Urinary bladder (tissue), 4 donors: ENCODE data around the gene E4F1. TPM values are rescaled to one million over a fixed set of nuclear protein-coding genes. Genes with fewer than 3 reads are reported as not detected.

Experiments
- DNase-seq: peaks from one replicate; pipeline ENCODE4 v3.0.0-alpha.2; 2015; ENCODE audit errors: extremely low spot score
- H3K27ac ChIP-seq: one replicate; pipeline ENCODE4 v1.5.1; 2013; ENCODE audit warnings: low read depth, mild to moderate bottlenecking, moderate library complexity
- H3K36me3 ChIP-seq: one replicate; pipeline ENCODE4 v1.6.1; 2013; ENCODE audit warnings: mild to moderate bottlenecking, moderate library complexity; ENCODE audit not compliant: insufficient read depth
- H3K4me1 ChIP-seq: one replicate; pipeline ENCODE4 v1.6.1; 2013; ENCODE audit warnings: mild to moderate bottlenecking, moderate library complexity; ENCODE audit not compliant: insufficient read depth
- H3K4me3 ChIP-seq: one replicate; pipeline ENCODE4 v1.5.1; 2013; ENCODE audit warnings: low read depth, low read length
- WGBS: extraction: QIAGEN DNeasy Blood & Tissue Kit; methylation state at CpG from one replicate; pipeline ENCODE4 v1.1.7; 2013; 5-methylcytosine and 5-hydroxymethylcytosine counted together
- polyA plus RNA-seq: library from polyadenylated mRNA; stranded (reverse); fragments of 200-250 nt; gene quantifications from one replicate; pipeline ENCODE4 v1.2.3, GENCODE V29; 2013
- total RNA-seq: library from RNA; depleted of rRNA; stranded (reverse); fragments of >200 nt; gene quantifications from one replicate; pipeline ENCODE4 v1.2.3, GENCODE V29; 2014
- donor health status: healthy with polysubstance abuse.
- donor health status: healthy.

E4F1 gene
- total and polyA plus RNA-seq, 2 donors: 14.0 to 27.5 TPM

DNA sequence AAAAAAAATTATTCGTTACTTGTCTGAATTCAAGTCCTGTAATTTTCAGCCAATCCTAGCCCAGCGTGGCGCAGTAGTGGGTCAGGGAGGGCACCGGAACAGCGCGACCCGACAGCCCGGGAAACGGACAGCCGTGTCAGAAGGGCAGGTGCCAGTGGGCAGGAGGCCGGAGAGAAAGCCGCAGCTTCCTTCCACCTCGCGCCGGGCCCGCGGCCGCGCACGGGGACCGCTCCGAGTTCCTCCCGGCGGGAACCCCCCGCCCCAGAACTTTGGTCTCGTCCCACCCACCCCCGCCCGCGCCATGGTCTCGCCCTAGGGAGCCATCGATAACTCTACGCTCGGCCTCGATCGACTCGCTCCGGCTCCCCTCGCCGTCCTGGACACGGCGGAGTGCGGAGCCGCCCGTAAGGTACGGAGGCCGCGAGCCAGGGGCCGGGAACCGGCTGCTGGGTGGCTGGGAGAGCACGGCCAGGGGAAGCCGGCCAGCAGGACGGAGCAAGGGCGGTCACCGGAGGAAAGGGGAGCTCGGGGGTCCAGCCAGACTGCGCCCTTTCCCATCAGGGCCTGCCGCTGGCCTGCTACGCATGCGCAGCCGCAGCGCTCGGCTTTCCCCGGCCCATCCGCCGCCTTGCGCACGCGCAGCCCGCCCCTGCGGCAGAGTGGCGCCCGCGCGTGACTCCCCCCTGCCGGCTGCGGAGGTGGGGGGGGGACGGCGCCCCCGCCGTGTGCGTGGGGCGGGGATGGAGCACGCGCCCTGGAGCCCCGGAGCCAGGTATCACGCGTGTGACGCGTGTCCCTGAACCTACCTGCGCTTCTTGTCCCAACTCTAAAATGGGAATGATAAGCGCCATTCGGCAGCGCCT is 18.1 kb upstream of the E4F1 start, which contains the start of gene MLST8:
Gene MLST8 (plus strand): TSS at position 351 of the 863 bp plus-strand sequence. CDS start 632 bp downstream, outside the sequence.
- peak; percentile 47 for DNase-seq
- peaks cover 2% of the 10 kb centered on the region for H3K4me1 ChIP-seq
- H3K36me3 ChIP-seq: no peaks in the 10 kb centered on the region
- under 1% methylated on average over 93 of the region's 93 CpGs for WGBS
- H3K27ac ChIP-seq: peak within 1 kb of the TSS; percentile 99
- peak within 1 kb of the TSS; percentile 75 for H3K4me3 ChIP-seq

DNA sequence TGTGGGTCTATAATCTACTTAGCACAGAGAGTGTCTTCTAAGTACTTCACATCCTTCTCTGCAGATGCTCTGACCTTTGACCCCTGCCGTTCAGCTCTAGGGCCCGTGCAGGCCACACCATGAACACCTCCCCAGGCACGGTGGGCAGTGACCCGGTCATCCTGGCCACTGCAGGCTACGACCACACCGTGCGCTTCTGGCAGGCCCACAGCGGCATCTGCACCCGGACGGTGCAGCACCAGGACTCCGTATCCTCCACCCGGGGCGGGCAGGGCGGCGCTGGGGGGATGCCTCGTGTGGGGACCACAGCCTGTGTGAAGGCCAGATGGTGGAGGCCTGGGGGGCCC is 17.5 kb upstream of the E4F1 start:
- H3K36me3 ChIP-seq: no peaks in the 10 kb centered on the region
- 9% methylated on average over 16 of the region's 16 CpGs for WGBS
- no peak overlapping the region for H3K27ac ChIP-seq
- peak overlapping the region; percentile 75 for H3K4me3 ChIP-seq
- DNase-seq: no peak
- peaks cover 2% of the 10 kb centered on the region for H3K4me1 ChIP-seq

DNA sequence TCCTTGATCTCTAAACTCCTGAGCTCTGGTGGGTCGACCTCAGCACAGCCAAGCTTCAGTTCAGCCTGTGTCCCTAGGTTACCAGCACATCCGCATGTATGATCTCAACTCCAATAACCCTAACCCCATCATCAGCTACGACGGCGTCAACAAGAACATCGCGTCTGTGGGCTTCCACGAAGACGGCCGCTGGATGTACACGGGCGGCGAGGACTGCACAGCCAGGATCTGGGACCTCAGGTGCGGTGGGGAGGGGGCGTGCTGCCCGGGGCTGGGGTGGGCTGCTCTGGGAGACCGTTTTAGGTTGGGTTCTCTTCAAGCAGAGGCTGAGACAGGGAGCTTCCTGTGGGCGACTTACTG is 17.0 kb upstream of the E4F1 start:
- H3K27ac ChIP-seq: no peak overlapping the region

DNA sequence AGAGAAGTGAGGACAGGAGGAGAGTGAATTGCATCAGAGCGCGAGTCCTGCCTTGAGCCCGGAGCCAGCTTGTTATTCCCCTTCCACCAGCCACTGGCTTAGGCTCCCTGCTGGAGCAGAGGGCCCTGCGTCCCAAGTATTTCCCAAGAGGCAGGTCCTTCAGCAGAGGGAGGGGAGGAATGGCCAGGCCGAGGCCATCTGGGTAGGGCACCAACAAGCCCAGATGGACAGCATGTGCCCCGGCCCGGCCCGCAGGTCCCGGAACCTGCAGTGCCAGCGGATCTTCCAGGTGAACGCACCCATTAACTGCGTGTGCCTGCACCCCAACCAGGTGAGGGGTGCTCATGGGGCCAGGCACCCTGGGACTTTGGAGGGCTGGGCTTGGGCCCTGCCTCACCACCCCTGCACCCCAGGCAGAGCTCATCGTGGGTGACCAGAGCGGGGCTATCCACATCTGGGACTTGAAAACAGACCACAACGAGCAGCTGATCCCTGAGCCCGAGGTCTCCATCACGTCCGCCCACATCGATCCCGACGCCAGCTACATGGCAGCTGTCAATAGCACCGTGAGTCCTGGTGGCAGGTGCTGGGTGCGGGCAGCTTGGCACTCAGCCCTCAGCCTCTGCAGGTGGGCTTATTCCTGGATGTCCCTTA is 16.5 kb upstream of the E4F1 start:
- Histone ChIP-seq H3K4me3 (no peak overlapping the region), H3K27ac (no peak overlapping the region), H3K36me3 (no peaks in the 10 kb centered on the region), H3K4me1 (peaks cover 2% of the 10 kb centered on the region)
- DNase-seq: no peak
- 93% methylated on average over 23 of the region's 23 CpGs for whole genome bisulfite sequencing

More for the DNA sequence above, 17.0 kb upstream of the E4F1 start:
- no peak for DNase-seq
- H3K36me3 ChIP-seq: no peaks in the 10 kb centered on the region
- peaks cover 2% of the 10 kb centered on the region for H3K4me1 ChIP-seq
- H3K4me3 ChIP-seq: peak overlapping the region; percentile 75
- 83% methylated on average over 18 of the region's 18 CpGs for WGBS

DNA sequence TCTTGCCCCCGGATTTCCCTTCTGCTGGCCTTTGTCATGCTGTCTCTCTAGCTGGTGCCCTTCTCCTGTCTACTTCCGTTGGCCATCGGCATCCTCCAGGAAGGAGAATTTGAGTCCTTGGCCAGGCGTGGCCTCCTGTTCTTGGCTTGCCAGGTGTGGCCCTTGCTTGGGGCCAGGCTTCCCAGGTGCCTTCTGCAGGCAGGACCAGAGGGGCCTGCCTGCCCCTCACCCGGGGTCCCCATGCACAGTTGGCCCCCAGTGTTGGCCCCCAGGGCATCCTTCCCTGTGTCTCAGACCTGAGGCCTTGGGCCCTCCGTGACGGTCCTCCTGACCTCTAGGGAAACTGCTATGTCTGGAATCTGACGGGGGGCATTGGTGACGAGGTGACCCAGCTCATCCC is 15.5 kb upstream of the E4F1 start:
- Histone ChIP-seq H3K4me1 (peaks cover 2% of the 10 kb centered on the region), H3K36me3 (no peaks in the 10 kb centered on the region), H3K27ac (no peak overlapping the region), H3K4me3 (no peak overlapping the region)
- DNase-seq: no peak
- 90% methylated on average over 9 of the region's 9 CpGs for WGBS

DNA sequence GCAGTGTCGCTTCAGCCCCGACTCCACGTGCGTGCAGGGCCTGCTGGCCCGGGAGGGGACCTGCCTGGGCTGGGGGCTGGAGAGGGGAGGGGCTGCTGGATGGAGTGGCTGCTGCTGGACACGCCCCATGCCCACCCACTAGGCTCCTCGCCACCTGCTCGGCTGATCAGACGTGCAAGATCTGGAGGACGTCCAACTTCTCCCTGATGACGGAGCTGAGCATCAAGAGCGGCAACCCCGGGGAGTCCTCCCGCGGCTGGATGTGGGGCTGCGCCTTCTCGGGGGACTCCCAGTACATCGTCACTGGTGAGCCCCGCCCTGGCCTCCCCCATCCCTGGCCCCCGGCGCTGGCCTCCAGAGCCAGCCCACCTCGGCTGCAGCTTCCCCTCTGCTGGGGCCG is 15.1 kb upstream of the E4F1 start:
- no peak for DNase-seq
- no peak overlapping the region for H3K27ac ChIP-seq
- WGBS: 76% methylated on average over 23 of the region's 23 CpGs
- H3K4me3 ChIP-seq: no peak overlapping the region
- H3K4me1 ChIP-seq: peaks cover 2% of the 10 kb centered on the region
- no peaks in the 10 kb centered on the region for H3K36me3 ChIP-seq

DNA sequence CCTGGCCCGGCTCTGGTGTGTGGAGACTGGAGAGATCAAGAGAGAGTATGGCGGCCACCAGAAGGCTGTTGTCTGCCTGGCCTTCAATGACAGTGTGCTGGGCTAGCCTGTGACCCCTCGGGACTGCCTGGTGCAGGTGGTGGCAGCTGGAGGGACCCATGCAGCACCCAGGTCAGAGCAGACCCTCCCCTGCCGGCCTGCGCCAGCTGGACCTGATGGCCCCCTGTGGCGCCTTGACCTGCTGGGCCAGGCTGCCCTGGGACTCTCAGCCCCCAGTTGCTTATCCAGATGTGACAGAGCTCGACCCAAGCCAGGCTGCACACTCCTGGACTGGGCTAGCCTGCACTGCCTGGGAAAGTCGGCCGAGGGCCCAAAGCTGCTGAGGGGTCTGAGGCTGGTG is 14.6 kb upstream of the E4F1 start:
- no peak for DNase-seq
- Histone ChIP-seq H3K4me3 (no peak overlapping the region), H3K27ac (no peak overlapping the region), H3K36me3 (no peaks in the 10 kb centered on the region), H3K4me1 (peaks cover 2% of the 10 kb centered on the region)
- WGBS: 91% methylated on average over 9 of the region's 9 CpGs

DNA sequence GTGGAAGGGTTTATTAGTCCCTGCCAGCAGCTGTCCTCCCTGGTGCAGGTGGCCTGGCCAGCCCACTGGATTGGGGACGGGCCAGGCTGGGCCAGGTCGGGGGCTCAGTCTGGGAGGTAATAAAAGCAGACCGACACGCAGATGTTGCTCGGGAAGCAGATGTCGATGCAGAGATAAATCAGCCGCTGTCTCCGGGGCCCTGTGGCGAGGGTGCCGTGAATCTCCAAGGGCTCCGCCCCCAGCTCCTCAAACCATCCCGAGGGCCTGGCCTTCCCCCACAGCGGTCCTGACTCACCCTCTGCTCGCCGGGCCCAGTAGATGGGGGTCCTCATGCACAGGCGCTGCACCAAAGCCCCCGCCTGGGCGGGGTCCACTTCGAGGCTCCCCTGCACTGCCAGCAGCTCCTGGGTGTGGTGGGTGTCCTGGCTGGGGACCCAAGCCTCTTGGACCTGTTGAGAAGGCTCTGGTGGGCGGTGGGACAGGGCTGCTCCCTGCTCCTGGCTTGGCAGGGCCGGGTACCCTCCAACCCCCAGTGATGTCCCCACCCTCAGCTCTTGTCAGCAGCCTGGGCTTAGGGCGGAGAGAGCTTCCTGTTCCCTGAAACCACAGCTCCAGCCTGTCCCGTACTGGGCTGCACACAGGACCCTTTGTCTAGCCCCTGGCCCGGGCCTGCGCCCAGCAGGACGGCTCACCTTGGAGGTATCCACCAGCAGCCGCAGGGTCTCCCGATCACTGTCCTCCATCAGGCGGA is 14.0 kb upstream of the E4F1 start:
- Histone ChIP-seq H3K27ac (no peak overlapping the region), H3K4me3 (no peak overlapping the region), H3K4me1 (peaks cover 2% of the 10 kb centered on the region), H3K36me3 (no peaks in the 10 kb centered on the region)
- no peak for DNase-seq
- 79% methylated on average over 29 of the region's 29 CpGs for WGBS

DNA sequence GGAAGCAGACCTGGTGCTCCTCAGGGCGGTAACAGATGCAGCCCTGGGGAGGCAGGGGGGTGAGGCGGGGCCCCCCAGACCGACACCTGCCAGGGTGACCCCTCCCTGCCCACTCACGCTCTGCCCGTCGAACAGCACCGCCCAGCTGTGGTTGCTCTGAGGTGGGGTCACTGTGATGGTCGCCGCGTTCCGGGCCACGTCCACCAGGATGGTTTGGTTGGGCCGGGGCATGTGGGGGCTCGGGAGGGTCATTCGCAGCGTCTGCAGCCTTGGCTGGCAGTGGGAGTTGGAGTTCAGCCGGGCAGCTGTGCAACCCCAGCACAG is 13.4 kb upstream of the E4F1 start:
- WGBS: 94% methylated on average over 17 of the region's 17 CpGs
- Histone ChIP-seq H3K4me1 (peaks cover 2% of the 10 kb centered on the region), H3K36me3 (no peaks in the 10 kb centered on the region), H3K4me3 (no peak overlapping the region), H3K27ac (no peak overlapping the region)
- DNase-seq: no peak

DNA sequence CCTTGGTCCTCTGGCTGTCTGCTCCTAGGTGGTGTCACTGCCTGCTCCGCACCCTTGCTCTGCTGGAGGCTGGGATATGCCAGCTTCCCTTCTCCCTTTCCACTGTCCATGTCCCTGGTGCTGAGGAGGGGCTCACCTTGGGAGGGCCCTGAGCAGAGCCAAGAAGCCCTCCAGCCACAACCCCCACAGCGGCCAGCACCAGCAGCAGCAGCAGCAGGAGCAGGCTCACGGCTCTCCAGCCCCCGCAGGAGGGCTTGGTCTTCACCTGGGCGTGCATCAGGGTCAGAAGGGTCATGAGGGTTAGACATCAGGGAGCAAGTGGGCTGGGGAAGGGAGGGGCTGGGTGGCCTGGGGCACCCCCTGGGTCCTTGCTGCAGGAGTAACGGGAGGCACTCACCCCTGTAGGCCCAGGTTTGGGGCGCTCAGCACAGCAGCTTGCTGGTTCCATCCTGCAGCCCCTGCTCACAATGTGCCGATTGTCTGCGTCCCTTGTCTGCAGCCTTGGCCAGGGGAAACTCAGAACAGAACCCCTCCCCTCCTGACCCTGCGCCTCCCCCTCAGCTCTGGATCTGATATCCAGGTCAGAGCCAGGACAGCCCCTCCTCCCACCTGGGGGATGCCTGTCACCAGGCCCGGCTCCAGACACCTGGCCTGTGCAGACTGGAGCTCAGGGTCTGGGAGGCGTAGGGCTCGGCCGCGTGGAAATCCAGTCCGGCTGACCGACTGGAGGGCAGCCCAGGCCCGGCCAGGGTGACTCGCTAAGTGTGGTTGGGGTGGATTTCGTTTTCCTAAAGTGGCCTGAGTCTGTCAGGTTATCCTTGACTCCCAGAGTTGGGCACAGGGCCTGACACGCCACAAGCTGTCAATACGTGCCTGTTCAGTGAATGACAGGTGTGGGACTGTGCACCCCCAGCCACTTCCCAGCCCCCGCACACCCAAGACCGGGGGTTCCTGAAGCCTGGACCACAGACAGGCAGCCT is 12.7 kb upstream of the E4F1 start, which contains the start of gene BRICD5:
Gene BRICD5 (minus strand): TSS at position 478 of the 980 bp plus-strand sequence. CDS start 30 bp downstream, at position 448.
- WGBS: 67% methylated on average over 24 of the region's 24 CpGs
- Histone ChIP-seq H3K4me1 (peaks cover 2% of the 10 kb centered on the region), H3K4me3 (no peak within 1 kb of the TSS), H3K27ac (no peak within 1 kb of the TSS), H3K36me3 (no peaks in the 10 kb centered on the region)
- no peak for DNase-seq

DNA sequence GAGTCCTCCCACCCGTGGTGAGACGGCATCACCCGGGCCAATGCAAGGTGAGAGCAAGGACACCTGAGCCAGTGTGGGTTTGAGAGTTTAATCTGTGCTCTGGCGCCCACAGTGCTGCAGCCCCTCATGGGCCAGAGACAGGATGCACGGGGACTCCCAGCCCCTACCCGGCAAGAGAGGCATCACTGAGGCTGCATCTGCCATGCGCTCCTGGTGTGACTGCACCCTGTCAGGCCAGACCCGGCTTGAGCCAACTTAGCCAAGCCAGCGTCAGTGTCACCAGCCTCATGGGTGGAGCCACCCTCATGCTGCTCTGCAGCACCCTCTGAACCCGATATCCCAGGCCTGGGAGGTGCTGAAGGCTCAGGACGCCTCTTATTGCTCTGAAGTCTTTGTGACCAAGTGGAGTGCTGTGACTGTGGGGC is 11.5 kb upstream of the E4F1 start:
- Histone ChIP-seq H3K4me3 (no peak overlapping the region), H3K27ac (no peak overlapping the region), H3K4me1 (no peaks in the 10 kb centered on the region), H3K36me3 (no peaks in the 10 kb centered on the region)
- DNase-seq: no peak
- 81% methylated on average over 11 of the region's 11 CpGs for WGBS

DNA sequence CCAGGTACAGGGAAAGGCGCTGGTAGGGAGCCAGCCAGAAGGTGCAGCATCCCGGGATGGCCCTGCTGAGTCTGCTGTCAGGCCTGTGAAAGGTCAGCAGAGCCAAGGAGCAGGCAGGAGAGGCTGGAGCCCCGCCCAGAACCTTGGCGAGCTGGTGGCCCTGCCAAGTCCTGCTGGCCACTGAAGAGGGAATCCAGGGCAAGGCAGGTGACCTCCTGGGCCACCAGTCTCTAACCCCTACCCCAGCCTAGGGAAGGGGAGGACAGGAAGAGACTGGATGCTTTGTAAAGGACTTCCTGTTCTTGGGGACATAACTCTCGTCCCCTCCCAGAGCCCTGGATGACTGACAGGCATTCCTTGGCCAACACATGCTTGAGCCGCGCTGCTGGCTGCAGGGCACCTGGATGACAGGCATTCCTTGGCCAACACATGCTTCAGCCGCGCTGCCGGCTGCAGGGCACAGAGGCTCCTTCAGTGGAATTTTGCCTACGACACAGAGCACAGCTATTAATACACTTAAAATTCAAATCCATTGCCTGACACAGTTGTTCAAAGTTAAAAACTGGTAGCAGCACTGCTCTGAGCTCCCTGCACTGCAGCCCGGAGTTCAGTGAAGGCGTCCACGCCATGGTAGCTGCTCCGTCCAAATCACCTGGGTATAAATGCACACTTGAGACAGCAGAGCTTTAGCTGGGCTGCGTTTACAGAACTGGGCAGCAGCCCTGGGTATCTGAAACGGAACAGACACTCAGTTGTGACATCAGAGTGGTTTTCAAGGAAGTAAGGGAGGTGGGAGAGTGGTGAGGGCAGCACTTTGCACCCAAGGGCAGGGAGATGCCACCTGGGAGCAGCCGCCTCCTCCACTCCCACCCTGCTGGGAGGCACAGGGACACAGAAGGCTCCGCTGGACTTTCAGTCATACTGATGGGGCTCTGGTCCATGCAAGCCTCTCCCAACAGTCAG is 10.7 kb upstream of the E4F1 start:
- Histone ChIP-seq H3K36me3 (no peaks in the 10 kb centered on the region), H3K27ac (no peak overlapping the region), H3K4me1 (no peaks in the 10 kb centered on the region), H3K4me3 (no peak overlapping the region)
- WGBS: 74% methylated on average over 19 of the region's 19 CpGs
- DNase-seq: no peak
